Raji (cell line): Measurements from ENCODE around the gene ENPP1.

Source experiments
- POLR2A ChIP-seq: IDR thresholded peaks from 2 replicates; pipeline ENCODE4 v1.6.1; 2011; ENCODE audit warnings: low read depth, low read length, control low read depth; ENCODE audit not compliant: insufficient read depth

ENPP1 gene

DNA sequence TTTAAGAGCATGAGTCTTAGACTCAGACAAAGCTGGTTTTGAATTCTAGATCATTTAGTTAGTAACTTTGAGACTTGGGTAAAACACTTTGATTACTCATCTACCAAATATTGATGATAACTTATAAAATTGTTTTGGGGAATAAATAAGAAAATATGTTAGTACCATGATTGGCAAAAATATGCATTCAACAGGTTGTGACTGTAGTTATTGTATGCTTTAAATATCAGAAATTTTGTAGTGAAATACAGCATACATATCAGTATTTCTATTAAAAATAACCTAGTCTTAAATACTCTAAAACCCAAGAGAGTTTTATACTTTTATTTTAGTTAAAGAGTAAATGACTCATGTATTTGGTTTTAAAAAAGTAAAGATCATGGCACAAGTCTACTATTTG, 68.7 kb downstream of the ENPP1 start:
- TF ChIP-seq POLR2A = no peak

DNA sequence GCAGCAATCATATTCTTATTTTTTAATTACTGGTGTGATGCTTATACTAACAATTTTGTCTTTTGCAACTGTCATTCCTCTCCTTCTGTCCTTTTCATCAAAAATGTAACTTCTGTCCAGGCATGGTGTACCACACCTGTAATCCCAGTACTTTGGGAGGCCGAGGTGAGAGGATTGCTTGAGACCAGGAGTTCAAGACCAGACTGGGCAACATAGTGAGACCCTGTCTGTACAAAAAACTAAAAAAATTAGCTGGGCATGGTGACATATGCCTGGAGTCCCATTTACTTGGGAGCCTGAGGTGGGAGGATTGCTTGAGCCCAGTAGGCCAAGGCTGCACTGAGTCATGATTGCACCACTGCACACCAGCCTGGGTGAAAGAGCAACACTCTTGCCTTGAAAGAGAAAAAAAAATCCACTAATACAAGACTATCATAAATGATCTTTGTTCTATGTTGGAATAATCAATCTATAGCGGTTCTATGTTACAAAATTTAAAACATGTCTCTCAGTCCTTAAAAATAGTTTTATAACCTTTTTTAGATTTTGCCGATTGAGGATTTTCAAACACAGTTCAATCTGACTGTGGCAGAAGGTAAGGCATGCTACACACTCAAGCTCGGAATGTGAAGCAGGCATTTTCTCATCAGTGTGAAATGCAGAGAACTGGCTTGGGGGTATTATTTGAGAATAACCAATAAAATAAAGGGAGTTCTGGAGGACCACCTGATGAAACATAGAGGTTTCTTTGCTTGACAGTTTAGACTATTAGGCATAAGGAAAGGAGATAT, 70.4 kb downstream of the ENPP1 start:
- TF ChIP-seq POLR2A = no peak

DNA sequence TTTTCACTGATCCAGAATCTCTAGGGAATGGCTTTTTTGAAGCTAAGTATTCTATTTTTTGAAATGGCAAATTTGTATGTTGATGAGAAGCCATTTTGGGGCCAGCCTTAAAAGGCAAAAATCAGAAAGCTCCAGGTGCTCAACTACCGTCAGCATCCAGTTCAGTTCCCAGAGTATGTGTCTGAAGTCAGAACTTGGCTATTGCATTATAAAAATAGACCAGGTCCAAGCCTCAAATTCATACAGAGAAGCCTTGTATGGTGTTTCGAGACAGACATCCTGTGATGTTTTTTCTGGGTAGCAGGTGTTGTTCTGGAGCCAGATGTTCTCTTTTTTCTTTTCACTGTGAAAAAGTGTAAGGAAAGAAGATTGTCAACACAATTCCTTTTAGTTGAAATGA, 75.2 kb downstream of the ENPP1 start:
- no peak for TF ChIP-seq POLR2A

DNA sequence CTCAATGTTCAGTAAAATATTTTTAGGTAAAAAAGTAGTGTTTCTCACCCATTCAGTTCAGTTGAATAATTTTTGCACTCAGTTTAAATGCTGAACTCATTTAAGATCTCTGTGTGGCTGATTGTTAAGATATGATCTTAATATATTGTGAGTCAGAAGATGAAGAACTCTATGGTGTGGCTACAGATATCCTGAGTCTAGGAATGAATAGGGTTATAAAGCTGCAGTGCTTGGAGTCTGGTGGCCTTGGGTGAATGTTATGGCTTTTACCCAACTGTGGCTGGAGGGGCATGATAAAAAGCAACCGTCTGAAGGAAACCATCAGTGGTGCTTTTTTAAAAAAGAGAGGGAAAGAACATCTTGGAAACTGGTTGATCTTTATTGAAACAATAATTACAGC, 77.4 kb downstream of the ENPP1 start:
- no peak for TF ChIP-seq POLR2A

DNA sequence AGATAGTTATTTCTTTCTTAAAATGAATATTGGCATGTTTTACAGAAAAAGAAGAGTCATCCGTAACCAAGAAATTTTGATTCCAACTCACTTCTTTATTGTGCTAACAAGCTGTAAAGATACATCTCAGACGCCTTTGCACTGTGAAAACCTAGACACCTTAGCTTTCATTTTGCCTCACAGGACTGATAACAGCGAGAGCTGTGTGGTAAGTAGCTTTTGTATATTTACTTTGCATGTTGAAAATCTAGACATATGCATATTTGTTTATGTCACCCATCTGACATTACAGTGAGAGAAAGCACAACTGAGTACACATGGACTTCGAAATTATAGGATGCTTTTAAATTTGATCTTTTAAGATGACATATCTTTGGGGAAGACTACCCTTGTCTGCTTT, 78.7 kb downstream of the ENPP1 start:
- TF ChIP-seq POLR2A = no peak

DNA sequence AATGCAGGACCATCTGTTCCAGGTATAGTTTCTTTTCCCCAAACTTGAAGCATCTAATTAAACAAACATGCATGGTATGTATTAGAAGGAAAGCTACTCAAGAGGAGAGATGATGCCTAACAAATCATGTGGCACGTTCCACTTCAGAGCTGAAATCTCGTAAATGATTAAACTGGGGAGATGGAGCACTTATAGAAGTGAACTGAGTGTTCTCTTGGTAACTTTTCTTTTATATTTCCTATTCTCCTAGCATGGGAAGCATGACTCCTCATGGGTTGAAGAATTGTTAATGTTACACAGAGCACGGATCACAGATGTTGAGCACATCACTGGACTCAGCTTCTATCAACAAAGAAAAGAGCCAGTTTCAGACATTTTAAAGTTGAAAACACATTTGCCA, 82.3 kb downstream of the ENPP1 start:
- TF ChIP-seq POLR2A = no peak

DNA sequence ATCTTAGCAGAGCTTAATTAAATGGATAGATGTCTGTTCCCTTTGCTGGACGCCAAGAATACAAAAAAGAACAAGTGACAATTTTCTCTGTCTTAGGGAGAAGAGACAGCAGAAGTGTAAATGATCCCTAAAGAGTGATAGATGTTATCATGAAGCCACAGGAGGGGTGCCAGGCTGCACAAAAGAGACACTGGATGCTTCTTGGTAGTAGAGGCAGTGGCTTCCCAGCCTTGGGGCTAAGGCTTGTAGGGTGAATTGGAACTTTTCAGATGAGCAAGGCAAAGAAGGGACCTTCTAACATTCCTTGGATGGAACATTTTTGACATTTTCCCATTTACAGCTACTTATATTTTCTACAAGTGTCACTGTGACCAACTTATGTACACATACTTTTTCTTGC, 85.4 kb downstream of the ENPP1 start:
- TF ChIP-seq POLR2A = no peak

DNA sequence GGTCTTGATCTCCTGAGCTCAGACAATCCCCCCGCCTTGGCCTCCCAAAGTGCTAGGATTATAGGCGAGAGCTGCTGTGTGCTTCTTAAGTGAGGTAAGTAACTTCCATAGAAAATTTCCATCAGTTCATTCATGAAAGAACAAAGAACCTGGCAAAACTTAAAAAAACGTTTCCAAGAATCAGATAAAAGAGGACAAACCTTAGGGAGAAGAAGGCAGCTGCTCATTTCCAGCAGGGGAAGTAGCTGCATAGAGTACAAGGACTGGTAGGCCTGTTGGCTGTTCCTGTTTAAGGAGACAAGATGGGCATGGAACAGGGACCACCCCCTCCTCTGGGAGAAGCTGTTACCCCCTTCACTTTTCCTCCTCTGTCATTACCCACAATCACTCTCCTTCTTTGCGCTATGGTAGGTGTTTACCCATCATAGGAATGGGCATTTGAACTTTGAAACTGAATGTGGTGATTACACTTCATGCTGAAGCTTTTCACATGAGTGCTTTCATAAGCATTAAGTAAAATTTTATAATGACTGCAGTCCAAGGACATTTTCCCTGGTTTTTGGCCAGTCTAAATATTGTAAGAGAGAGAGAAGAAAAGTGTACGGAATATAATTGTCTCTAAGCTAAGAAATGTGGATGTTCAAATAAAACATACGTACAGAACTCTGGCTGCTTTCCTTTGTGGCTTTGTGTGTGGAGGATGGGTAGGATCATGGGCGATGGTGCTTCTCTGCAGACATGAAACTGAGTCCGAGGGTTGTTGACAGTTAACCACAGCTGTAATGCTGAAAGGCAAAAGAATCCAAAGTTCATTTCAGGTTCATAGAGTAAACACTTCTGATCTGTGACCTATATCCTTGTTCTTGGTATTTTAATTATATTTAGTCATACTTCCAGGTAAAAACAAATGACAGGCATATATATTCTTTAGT, 86.9 kb downstream of the ENPP1 start:
- no peak for TF ChIP-seq POLR2A

DNA sequence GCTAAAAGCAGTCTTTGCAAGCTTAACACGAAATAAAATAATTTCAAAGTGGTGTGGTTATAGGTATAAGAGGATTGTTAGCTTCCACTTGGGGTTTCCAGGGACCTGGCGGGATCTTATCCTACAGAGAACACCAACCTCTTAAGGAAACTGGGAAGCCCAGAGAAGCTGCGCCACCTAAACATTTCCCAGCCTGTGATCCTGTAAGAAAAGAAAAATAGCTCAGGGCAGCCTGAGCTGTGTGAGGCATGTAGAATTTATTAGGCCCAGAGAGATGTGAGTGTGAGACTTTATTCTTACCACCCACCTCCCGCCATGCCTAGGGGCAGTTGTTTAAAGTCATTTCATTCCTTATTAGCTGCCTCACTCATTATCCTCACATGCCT, 89.2 kb downstream of the ENPP1 start:
- no peak for TF ChIP-seq POLR2A

DNA sequence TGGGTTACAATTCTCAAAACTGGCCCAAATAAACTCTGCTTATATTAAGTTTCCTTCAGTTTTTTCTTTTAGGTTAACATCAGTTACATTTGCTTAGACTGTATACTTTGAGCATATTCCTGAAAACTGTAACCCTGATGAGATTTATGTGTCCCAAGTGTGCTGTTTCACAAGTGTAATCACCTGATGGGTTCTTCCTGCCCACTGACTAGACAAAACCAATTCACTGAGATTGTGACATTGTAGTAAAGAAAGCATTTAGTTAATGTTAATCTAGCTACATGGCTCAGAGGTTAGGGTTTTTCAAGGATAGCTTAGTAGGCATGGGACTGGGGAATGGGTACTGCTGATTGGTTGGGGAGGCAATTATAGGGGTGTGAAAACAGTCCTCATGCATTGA, 89.8 kb downstream of the ENPP1 start:
- no peak for TF ChIP-seq POLR2A

DNA sequence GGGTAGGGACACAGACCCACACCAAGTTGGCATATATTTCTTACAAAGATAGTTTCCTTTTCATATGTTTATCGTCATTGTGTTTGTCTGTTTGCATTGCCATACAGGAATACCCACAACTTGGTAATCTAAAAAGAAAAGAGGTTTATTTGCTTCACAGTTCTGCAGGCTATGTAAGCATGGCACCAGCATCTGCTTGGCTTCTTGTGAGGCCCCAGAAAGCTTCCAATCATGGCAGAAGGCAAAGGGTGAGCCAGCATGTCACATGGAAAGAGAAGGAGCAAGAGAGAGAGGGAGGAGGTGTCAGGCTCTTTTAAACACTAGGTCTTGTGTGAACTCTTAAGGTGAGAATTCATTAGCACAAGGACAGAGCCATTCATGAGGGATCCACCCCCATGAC, 90.9 kb downstream of the ENPP1 start:
- TF ChIP-seq POLR2A = no peak

DNA sequence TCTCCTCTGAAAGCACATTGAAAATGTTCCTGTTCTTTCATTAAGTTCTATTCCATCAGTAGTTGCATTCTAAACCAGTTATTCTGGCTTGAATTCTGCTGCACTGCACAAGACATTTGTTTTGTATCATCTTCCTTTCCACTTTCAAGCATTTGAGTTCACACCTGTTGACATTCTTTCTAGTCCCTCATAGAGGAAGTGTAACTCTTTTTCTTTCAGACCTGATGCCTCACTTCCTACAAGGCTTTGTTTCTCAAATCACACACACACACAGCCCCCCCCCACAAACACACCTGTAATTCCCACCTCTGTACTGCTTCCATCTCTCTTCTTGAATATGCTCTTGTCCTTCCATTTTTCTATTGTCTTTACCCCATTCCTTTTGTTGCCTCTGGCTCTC, 92.4 kb downstream of the ENPP1 start:
- no peak for TF ChIP-seq POLR2A

DNA sequence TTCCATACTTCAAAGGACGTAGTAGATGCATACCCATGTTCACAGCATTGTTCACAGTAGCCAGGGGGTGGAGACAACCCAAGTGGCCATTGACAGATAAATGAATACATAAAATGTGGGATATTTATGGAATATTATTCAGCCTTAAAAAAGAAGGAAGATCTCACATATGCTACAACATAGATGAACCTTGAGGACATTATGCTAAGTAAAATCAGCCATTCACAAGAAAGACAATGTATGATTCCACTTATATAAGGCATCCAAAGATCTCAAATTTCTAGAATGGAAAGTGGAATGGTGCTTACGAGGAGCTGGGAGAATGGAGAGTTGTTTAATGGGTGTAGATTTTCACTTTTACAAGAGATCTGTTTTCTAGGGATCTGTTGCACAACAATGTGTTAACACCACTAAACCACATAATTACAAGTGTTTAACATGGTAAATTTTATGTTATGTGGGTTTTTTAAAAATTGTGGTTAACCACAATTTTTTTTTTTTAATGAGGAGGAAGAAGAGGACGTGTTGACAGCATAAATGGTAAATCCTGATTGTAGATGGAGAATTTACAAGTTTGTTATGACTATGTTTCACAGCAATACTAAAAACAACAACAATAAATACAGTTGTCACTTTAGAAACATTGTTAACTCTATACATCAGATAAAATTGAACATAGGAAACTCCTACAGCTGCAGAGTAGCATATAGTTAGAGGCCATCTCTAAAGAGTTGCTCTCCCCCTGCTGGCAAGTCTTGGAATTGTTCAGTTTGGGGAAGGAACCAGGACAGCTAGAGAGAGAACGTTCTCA, 101.8 kb downstream of the ENPP1 start:
- no peak for TF ChIP-seq POLR2A

DNA sequence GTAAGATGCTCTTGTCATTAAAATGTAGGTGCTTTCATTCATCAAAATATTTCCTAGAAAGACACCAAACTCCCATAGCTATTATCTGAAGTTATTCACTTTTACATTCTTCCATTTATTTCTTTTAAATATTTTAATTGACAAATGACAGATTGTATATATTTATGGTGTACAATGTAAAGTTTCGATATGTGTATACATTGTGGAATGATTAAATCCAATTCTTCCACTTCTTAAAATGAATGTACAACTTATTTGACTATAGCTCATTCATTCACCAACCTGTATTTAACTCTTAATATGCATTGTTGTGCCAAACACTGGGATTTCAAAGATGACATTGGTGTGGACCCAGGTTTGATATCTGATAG, 102.4 kb downstream of the ENPP1 start:
- TF ChIP-seq POLR2A = no peak

DNA sequence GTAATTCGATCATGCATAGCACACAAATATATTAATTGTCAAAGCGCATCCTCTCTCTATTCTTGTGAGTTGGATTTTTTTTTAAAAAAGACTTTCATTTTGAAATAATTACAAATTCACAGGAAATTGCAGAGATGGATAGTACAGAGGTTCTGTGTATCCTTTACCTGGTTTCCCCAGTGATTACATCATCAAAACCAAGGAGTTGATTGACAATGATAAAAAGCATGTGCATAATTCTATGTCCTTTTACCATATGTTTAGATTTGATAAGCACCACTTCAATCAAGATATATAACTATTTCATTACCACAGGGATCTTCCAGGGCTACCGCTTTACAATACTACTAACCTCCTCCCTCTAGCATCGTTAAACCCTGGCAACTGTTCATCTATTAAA, 103.1 kb downstream of the ENPP1 start:
- TF ChIP-seq POLR2A = no peak

DNA sequence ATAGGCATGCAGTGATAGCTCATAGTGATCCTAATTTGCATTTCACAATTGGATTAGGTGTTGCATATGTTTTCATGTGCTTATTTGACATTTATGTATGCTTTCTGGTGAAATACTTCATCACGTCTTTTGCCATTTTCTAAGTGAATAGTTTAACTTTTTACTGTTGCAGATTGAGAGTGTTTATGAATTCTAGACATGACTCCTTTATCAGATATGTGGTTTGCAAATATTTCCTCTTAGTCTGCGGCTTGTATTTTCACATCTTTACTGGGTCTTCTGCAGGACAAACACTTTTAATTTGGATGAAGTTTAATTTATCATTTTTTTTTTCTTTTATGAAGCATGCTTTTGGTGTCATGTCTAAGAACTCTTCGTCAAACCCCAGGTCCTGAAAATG, 104.1 kb downstream of the ENPP1 start:
- no peak for TF ChIP-seq POLR2A

DNA sequence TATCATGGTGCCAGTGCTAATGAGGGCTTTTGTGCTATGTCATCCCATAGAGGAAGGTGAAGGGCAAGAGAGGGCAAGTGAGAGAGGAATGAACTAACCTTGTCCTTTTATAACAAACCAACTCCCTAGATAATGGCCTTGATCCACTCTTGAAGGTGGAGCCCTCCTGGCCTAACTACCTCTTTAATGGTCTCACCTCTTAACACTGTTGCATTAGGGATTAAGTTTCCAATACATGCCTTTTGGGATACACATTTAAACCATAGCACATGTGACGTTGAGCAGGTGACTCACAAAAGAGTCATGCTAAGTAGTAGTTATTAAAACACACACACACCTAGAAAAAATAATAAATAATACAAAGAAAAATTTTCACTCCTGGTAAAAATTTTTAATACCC, 106.4 kb downstream of the ENPP1 start:
- no peak for TF ChIP-seq POLR2A
